ENCODE measurements around the gene IGFLR1. TPM values are rescaled to one million over a fixed set of nuclear protein-coding genes. Genes with fewer than 3 reads are reported as not detected.

Gene IGFLR1
- polyA plus RNA-seq, 3 donors: 80.5 to 144 (median 119) TPM

GRCh38 chr19:35717665-35718344 lies 24.4 kb downstream of the IGFLR1 start, which contains the start of gene KMT2B:
Gene KMT2B, plus strand, starts transcription at chr19:35718003. Its CDS starts 16 bp downstream, at chr19:35718019.
- WGBS (ENCODE audit: insufficient coverage): under 1% methylated on average over 79 of the region's 109 CpGs
- Mint-ChIP-seq H3K9me3 (no peaks in the 10 kb centered on the region), H3K27me3 (ENCODE audit: low read depth in 3 of 3) (peaks cover 1 to 6% (median 4%) of the 10 kb centered on the region in 3 donors), H3K27ac (peak within 1 kb of the TSS; percentile 80 to 93 (median 88)), H3K4me3 (peak within 1 kb of the TSS; percentile 95 to 99), H3K36me3 (peaks cover 22 to 28% of the 10 kb centered on the region in 2 donors), H3K4me1 (peaks cover 30% of the 10 kb centered on the region)
- H3K9me3 ChIP-seq (replicated peaks in 1 of 2; ENCODE audit: control insufficient read depth in 1 of 2, insufficient read depth in 1 of 2, low read length in 2 of 2): no peaks in the 10 kb centered on the region
- H3K36me3 ChIP-seq (replicated peaks in 1 of 2; ENCODE audit: control insufficient read depth in 1 of 2, insufficient read depth in 2 of 2, low read length in 2 of 2): peaks cover 25 to 34% of the 10 kb centered on the region in 2 donors
- H3K4me2 ChIP-seq (replicated peaks; ENCODE audit: extremely low read depth, low read length, poor library complexity, severe bottlenecking): peak within 1 kb of the TSS; percentile 96
- peaks cover 23 to 37% of the 10 kb centered on the region in 2 donors for H3K4me1 ChIP-seq (ENCODE audit: control insufficient read depth in 1 of 2, insufficient read depth in 2 of 2, low read length in 2 of 2)
- intact Hi-C loops (cut with micrococcal nuclease): loop anchor here (2.0 to 5.0 kb wide), 3 partner anchors 91 to 207 kb away; partner anchors contain the start of genes RBM42 (in 1 of the 2) and TMEM147 (in 1 of the 2)
- H2AFZ ChIP-seq (ENCODE audit: insufficient read depth, low read depth, low read length, poor library complexity, severe bottlenecking): peak within 1 kb of the TSS; percentile 98
- H3K27ac ChIP-seq (ENCODE audit: low read depth in 1 of 2, low read length in 2 of 2): peak within 1 kb of the TSS; percentile 52 to 79
- peaks cover 33% of the 10 kb centered on the region for H3K79me2 ChIP-seq (ENCODE audit: insufficient read depth, low read length)
- H3K27me3 ChIP-seq (ENCODE audit: control insufficient read depth in 2 of 2, insufficient read depth in 2 of 2, low read length in 2 of 2): no peaks in the 10 kb centered on the region
- TF ChIP-seq CTCF (IDR thresholded peaks at IDR 0.05): no peak
- peak within 1 kb of the TSS; percentile 78 to 91 (median 81) for H3K4me3 ChIP-seq (replicated peaks in 1 of 3; ENCODE audit: low read depth in 2 of 3, low read length in 3 of 3)
- peaks cover 34% of the 10 kb centered on the region for H4K20me1 ChIP-seq (ENCODE audit: insufficient read depth, low read length)
- DNase-seq: no peak
- peak within 1 kb of the TSS; percentile 81 for H3K9ac ChIP-seq (ENCODE audit: insufficient read depth, low read length, poor library complexity, severe bottlenecking)

- peak overlapping the region; percentile 52 to 79 for H3K27ac ChIP-seq (ENCODE audit: low read depth in 1 of 2, low read length in 2 of 2)
- H4K20me1 ChIP-seq (ENCODE audit: insufficient read depth, low read length): peaks cover 26% of the 10 kb centered on the region
- H3K27me3 ChIP-seq (ENCODE audit: control insufficient read depth in 2 of 2, insufficient read depth in 2 of 2, low read length in 2 of 2): no peaks in the 10 kb centered on the region
- peak overlapping the region; percentile 98 for H2AFZ ChIP-seq (ENCODE audit: insufficient read depth, low read depth, low read length, poor library complexity, severe bottlenecking)
- Mint-ChIP-seq H3K4me1 (peaks cover 30% of the 10 kb centered on the region), H3K9me3 (no peaks in the 10 kb centered on the region), H3K27ac (peak overlapping the region; percentile 71 to 93 (median 85)), H3K36me3 (peaks cover 15 to 20% of the 10 kb centered on the region in 2 donors), H3K4me3 (peak overlapping the region; percentile 95 to 99), H3K27me3 (ENCODE audit: low read depth in 3 of 3) (peaks cover 4 to 6% (median 4%) of the 10 kb centered on the region in 3 donors)
- H3K4me2 ChIP-seq (replicated peaks; ENCODE audit: extremely low read depth, low read length, poor library complexity, severe bottlenecking): peak overlapping the region; percentile 96
- peaks cover 33% of the 10 kb centered on the region for H3K79me2 ChIP-seq (ENCODE audit: insufficient read depth, low read length)
- H3K4me1 ChIP-seq (ENCODE audit: control insufficient read depth in 1 of 2, insufficient read depth in 2 of 2, low read length in 2 of 2): peaks cover 23 to 37% of the 10 kb centered on the region in 2 donors
- peak overlapping the region; percentile 71 to 91 (median 78) for H3K4me3 ChIP-seq (replicated peaks in 1 of 3; ENCODE audit: low read depth in 2 of 3, low read length in 3 of 3)
- intact Hi-C loops (cut with micrococcal nuclease): loop anchor here (1.0 to 5.0 kb wide), 5 partner anchors 23 to 206 kb away; partner anchors contain the start of genes RBM42 (in 1 of the 2) and TMEM147 (in 1 of the 2)
- peak; percentile 99 for TF ChIP-seq CTCF (IDR thresholded peaks at IDR 0.05)
- H3K36me3 ChIP-seq (replicated peaks in 1 of 2; ENCODE audit: control insufficient read depth in 1 of 2, insufficient read depth in 2 of 2, low read length in 2 of 2): peaks cover 17 to 26% of the 10 kb centered on the region in 2 donors
- peak; percentile 86 to 91 (median 89) for DNase-seq
- under 1% methylated on average over 68 of the region's 77 CpGs for WGBS (ENCODE audit: insufficient coverage)
- H3K9me3 ChIP-seq (replicated peaks in 1 of 2; ENCODE audit: control insufficient read depth in 1 of 2, insufficient read depth in 1 of 2, low read length in 2 of 2): no peaks in the 10 kb centered on the region
- H3K9ac ChIP-seq (ENCODE audit: insufficient read depth, low read length, poor library complexity, severe bottlenecking): peak overlapping the region; percentile 72
Observed at GRCh38 chr19:35716801-35717664, 25.2 kb downstream of the IGFLR1 start.
